Activated T-helper 17 cell treated with anti-CD3 and anti-CD28 coated beads, Interleukin-2, amount 50 U/mL, for 72 hours (primary cell): ENCODE data around the gene RAB9A. TPM values are rescaled to one million over a fixed set of nuclear protein-coding genes. Genes with fewer than 3 reads are reported as not detected.
"Not testable (repeated sequence)": the region's sequence is repeated elsewhere in the genome, so short reads cannot be mapped to it uniquely, and the experiment has no call there.

Experiments used
- ATAC-seq: fragments of 150-1000 bp; cut with Tn5 transposase; replicated peaks from 2 replicates; pipeline ENCODE4 v1.10.0; 2021; ENCODE audit warnings: mild to moderate bottlenecking, moderate library complexity
- H3K27ac Mint-ChIP-seq: one replicate; pipeline ENCODE4 v1.8.0; 2022; ENCODE audit warnings: mixed read lengths
- H3K27me3 Mint-ChIP-seq: one replicate; pipeline ENCODE4 v1.8.0; 2022; ENCODE audit warnings: mixed read lengths
- H3K36me3 Mint-ChIP-seq: one replicate; pipeline ENCODE4 v1.8.0; 2022; ENCODE audit warnings: low read depth, mild to moderate bottlenecking, mixed read lengths
- H3K4me1 Mint-ChIP-seq: one replicate; pipeline ENCODE4 v1.8.0; 2022; ENCODE audit warnings: mixed read lengths
- H3K4me3 Mint-ChIP-seq: one replicate; pipeline ENCODE4 v1.8.0; 2022; ENCODE audit warnings: mild to moderate bottlenecking, mixed read lengths
- H3K9me3 Mint-ChIP-seq: one replicate; pipeline ENCODE4 v1.8.0; 2022; ENCODE audit warnings: mixed read lengths
- total RNA-seq, 2 donors: library from RNA; stranded (reverse); gene quantifications; one replicate each; pipeline ENCODE4 v1.2.3, GENCODE V29; 2022

The RAB9A gene
- total RNA-seq, 2 donors from 2014 or later, result 18.3 to 30.5 TPM

DNA sequence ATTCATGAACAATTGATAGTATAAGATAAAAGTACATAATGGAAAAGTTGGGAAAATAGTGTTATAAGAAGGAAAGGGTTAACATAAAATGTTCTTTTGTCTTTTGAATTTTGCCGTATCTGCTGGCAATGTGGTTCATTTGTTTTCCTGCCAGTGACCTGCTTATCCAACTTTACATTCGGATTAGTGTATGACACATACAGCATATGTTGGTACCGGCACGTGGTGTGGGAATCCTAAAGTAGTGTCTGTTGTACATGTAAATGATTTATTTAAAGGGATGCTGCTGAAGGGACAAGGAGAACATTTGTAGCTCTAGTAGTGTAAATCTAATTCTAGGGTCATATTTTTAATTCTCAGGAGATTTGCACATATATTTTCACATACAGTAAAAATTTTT lies 11.5 kb downstream of the RAB9A start:
- Mint-ChIP-seq H3K27me3 (no peaks in the 10 kb centered on the region), H3K9me3 (no peaks in the 10 kb centered on the region), H3K27ac (no peak overlapping the region), H3K36me3 (peaks cover 65% of the 10 kb centered on the region), H3K4me1 (peaks cover 38% of the 10 kb centered on the region), H3K4me3 (no peak overlapping the region)
- no peak for ATAC-seq

- no peak for ATAC-seq
- Mint-ChIP-seq H3K4me3 (peak overlapping the region; percentile 51), H3K9me3 (no peaks in the 10 kb centered on the region), H3K36me3 (peaks cover 57% of the 10 kb centered on the region), H3K4me1 (peaks cover 36% of the 10 kb centered on the region), H3K27me3 (no peaks in the 10 kb centered on the region), H3K27ac (peak overlapping the region; percentile 76)
Observed at GRCh38 chrX:13702111-13702789, 13.3 kb downstream of the RAB9A start.

- no peaks in the 10 kb centered on the region for H3K9me3 Mint-ChIP-seq
- H3K4me3 Mint-ChIP-seq, result peak overlapping the region; percentile 51
- no peaks in the 10 kb centered on the region for H3K27me3 Mint-ChIP-seq
- peak; percentile 81 for ATAC-seq
- H3K36me3 Mint-ChIP-seq, result peaks cover 60% of the 10 kb centered on the region
- H3K4me1 Mint-ChIP-seq, result peaks cover 33% of the 10 kb centered on the region
- H3K27ac Mint-ChIP-seq, result peak overlapping the region; percentile 63
Observed at GRCh38 chrX:13703135-13703534, 14.2 kb downstream of the RAB9A start.

DNA sequence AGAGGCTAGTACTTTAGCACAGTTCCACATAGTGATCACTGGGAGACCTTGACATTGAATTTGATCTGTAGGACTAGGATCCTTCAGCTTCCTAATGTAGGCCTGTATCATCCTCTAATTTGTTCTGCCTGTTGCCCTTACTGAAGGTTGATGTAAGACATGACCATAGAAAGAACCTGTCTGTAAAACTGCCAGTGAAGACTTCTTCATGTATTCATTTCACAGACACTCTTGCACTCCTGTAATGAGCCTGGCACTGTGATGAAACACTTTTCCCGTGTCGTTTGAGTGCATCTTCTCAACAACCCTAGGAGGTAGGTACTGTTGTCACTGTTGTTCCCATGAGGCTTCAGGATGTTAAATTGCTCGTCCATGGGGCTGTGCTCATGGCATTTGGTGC lies 14.7 kb downstream of the RAB9A start:
- Mint-ChIP-seq H3K4me1 (peaks cover 33% of the 10 kb centered on the region), H3K36me3 (peaks cover 65% of the 10 kb centered on the region), H3K27ac (peak overlapping the region; percentile 63), H3K4me3 (peak overlapping the region; percentile 51), H3K27me3 (no peaks in the 10 kb centered on the region), H3K9me3 (no peaks in the 10 kb centered on the region)
- ATAC-seq, result peak; percentile 55

GRCh38 chrX:13711141-13711540 lies 22.2 kb downstream of the RAB9A start:
- no peak overlapping the region for H3K27ac Mint-ChIP-seq
- no peak for ATAC-seq
- no peak overlapping the region for H3K4me3 Mint-ChIP-seq

DNA sequence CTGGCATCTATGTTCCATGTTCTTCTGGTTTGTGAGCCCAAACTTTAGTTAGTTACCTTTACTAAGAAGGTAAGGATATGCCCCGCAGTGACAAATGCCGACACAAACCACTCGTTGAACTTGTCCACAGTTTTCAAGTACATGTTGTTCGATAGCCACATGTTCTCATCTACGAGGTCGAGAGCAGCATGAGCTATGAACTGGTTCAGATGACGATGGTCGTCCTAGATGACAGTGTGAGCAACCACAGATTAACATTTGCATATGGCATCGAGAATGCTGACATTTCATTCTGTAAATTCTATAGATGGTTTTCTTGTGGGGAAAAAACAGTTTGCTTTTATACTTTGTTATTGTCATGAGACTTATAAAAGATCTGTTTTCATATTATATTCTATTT lies 27.5 kb downstream of the RAB9A start:
- Mint-ChIP-seq H3K4me3 (peak overlapping the region; percentile 57), H3K9me3 (no peaks in the 10 kb centered on the region), H3K36me3 (peaks cover 84% of the 10 kb centered on the region), H3K27ac (peak overlapping the region; percentile 83), H3K27me3 (no peaks in the 10 kb centered on the region), H3K4me1 (peaks cover 4% of the 10 kb centered on the region)
- ATAC-seq, result peak; percentile 93

More at GRCh38 chrX:13711141-13711540, 22.2 kb downstream of the RAB9A start:
- Mint-ChIP-seq H3K4me1 (no peaks in the 10 kb centered on the region), H3K27me3 (no peaks in the 10 kb centered on the region), H3K36me3 (peaks cover 72% of the 10 kb centered on the region), H3K9me3 (no peaks in the 10 kb centered on the region)

DNA sequence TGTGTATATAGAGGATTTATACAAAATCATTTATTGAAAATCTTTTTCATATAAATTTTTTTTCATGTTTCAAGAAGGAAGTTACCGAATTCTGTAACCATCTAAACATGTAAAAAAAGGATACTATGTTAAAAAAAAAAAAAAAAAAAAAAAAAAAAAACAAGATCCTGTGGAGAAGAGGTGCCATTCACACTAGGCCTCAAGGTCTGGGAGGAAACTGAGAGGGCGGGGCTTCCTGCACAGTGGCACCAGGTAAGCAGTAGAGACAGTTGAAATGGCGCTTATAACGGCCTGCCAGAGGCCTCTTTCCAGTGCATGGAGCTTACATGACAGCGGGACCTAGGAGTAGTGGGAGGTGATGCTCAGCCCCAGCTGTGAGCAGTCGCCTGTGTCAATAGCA lies 28.0 kb downstream of the RAB9A start:
- ATAC-seq, result peak; percentile 54
- Mint-ChIP-seq H3K36me3 (peaks cover 84% of the 10 kb centered on the region), H3K27me3 (no peaks in the 10 kb centered on the region), H3K27ac (no peak overlapping the region), H3K4me1 (peaks cover 4% of the 10 kb centered on the region), H3K4me3 (no peak overlapping the region), H3K9me3 (no peaks in the 10 kb centered on the region)

GRCh38 chrX:13717700-13718472 lies 29.0 kb downstream of the RAB9A start:
- H3K4me3 Mint-ChIP-seq, result no peak overlapping the region
- peaks cover 83% of the 10 kb centered on the region for H3K36me3 Mint-ChIP-seq
- ATAC-seq, result peak; percentile 38
- H3K4me1 Mint-ChIP-seq, result peaks cover 4% of the 10 kb centered on the region
- no peaks in the 10 kb centered on the region for H3K9me3 Mint-ChIP-seq
- H3K27ac Mint-ChIP-seq, result no peak overlapping the region
- H3K27me3 Mint-ChIP-seq, result no peaks in the 10 kb centered on the region

DNA sequence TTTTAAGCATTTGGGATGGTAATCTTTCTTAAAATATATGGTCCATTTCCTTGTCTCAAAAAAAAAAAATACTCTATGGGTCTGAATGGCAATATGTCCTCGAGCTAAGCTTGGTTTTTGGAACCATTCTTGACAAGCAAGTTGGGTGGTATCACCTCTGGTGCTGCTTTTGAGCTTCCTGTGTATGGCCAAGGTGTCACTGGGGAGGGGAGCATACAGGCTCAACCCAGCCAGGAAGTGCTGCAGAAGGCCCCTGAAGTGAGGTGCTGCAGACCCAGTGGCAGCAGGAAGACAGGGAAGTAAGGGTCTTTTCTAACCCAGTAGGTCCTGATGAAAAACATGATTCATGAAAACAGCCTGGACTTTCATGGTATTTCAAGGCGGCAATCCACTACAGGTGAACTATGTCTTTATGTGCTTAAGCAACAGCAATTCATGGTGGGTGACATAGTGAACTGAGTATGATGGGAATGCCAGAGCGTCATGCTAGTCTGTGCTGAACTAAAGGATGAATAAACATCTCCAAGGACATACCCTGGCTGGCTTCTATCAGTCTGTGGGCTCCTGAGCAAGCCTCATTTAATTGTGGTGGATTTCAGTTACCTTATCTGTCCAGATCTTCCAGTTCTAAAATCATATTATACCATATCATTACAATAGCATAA lies 30.4 kb downstream of the RAB9A start:
- Mint-ChIP-seq H3K4me3 (no peak overlapping the region), H3K4me1 (peaks cover 13% of the 10 kb centered on the region), H3K9me3 (no peaks in the 10 kb centered on the region), H3K36me3 (peaks cover 92% of the 10 kb centered on the region), H3K27me3 (no peaks in the 10 kb centered on the region), H3K27ac (no peak overlapping the region)
- ATAC-seq, result no peak

DNA sequence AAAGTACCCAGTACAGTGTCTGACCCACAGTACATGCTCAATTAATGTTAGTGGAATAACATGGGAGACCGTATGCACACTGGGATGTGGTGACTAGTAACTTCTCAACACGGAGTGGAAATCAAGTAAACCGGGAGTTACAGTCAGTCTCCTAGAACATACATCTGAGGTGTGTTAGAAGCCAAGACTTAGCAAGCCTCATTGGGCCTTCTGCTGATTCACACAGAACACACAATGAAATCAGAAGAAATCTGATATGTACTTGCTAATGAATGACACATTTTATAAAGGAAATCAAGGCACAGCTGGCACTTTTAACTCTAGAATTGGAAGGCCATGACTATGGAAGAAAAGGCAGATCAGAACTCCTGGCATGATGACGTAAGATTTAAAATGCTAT lies 32.4 kb downstream of the RAB9A start:
- H3K27me3 Mint-ChIP-seq, result no peaks in the 10 kb centered on the region
- H3K36me3 Mint-ChIP-seq, result peaks cover 87% of the 10 kb centered on the region
- H3K27ac Mint-ChIP-seq, result no peak overlapping the region
- no peak for ATAC-seq
- H3K4me1 Mint-ChIP-seq, result peaks cover 24% of the 10 kb centered on the region
- no peak overlapping the region for H3K4me3 Mint-ChIP-seq
- H3K9me3 Mint-ChIP-seq, result no peaks in the 10 kb centered on the region

GRCh38 chrX:13721819-13722519 lies 33.0 kb downstream of the RAB9A start:
- no peak overlapping the region for H3K27ac Mint-ChIP-seq
- no peak overlapping the region for H3K4me3 Mint-ChIP-seq
- no peaks in the 10 kb centered on the region for H3K27me3 Mint-ChIP-seq
- ATAC-seq, result no peak
- H3K4me1 Mint-ChIP-seq, result peaks cover 28% of the 10 kb centered on the region
- H3K36me3 Mint-ChIP-seq, result peaks cover 90% of the 10 kb centered on the region
- H3K9me3 Mint-ChIP-seq, result no peaks in the 10 kb centered on the region

GRCh38 chrX:13724878-13725277 lies 36.0 kb downstream of the RAB9A start:
- Mint-ChIP-seq H3K4me1 (peaks cover 36% of the 10 kb centered on the region), H3K36me3 (peaks cover 91% of the 10 kb centered on the region), H3K27ac (peak overlapping the region; percentile 83), H3K4me3 (peak overlapping the region; percentile 75)
- ATAC-seq, H3K27me3 Mint-ChIP-seq, H3K9me3 Mint-ChIP-seq: not testable (repeated sequence)

GRCh38 chrX:13726583-13726982 lies 37.7 kb downstream of the RAB9A start:
- Mint-ChIP-seq H3K36me3 (peaks cover 91% of the 10 kb centered on the region), H3K27ac (peak overlapping the region; percentile 83), H3K4me3 (peak overlapping the region; percentile 75), H3K4me1 (peaks cover 42% of the 10 kb centered on the region)
- not testable (repeated sequence) for ATAC-seq, H3K27me3 Mint-ChIP-seq, H3K9me3 Mint-ChIP-seq

DNA sequence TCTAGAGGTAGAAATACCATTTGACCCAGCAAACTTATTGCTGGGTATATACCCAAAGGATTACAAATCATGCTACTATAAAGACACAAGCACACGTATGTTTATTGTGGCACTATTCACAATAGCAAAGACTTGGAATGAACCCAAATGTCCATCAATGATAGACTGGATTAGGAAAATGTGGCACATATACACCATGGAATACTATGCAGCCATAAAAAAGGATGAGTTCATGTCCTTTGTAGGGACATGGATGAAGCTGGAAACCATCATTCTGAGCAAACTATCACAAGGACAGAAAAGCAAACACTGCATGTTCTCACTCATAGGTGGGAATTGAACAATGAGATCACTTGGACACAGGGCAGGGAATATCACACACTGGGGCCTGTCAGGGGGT lies 41.6 kb downstream of the RAB9A start:
- ATAC-seq, H3K27me3 Mint-ChIP-seq, H3K9me3 Mint-ChIP-seq, H3K27ac Mint-ChIP-seq: not testable (repeated sequence)
- Mint-ChIP-seq H3K4me3 (peak overlapping the region; percentile 30), H3K4me1 (peaks cover 44% of the 10 kb centered on the region), H3K36me3 (peaks cover 96% of the 10 kb centered on the region)
